Cardiac muscle cell (in vitro differentiated cells and primary cell): ENCODE measurements around the gene CAMKMT. TPM values are rescaled to one million over a fixed set of nuclear protein-coding genes. Genes with fewer than 3 reads are reported as not detected.

Experiments
- DNase-seq, 2 donors: peaks; one replicate each; pipeline versions ENCODE4 v3.0.0 to v3.0.0-alpha.2; 2010 to 2017; ENCODE audit warnings: low read depth in 1 of 2, low spot score in 1 of 2
- H3K27ac ChIP-seq: fragments of 200-600 bp; sonication (generic); 2 replicates; pipeline ENCODE4 v1.5.1; 2016
- H3K27me3 ChIP-seq: fragments of 200-600 bp; sonication (generic); 2 replicates; pipeline ENCODE4 v1.6.0; 2016; ENCODE audit warnings: control low read depth
- H3K36me3 ChIP-seq: fragments of 200-600 bp; sonication (generic); 2 replicates; pipeline ENCODE4 v1.5.1; 2016; ENCODE audit warnings: control low read depth
- H3K4me1 ChIP-seq: fragments of 200-600 bp; sonication (generic); 2 replicates; pipeline ENCODE4 v1.8.1; 2017; ENCODE audit warnings: low read depth, mild to moderate bottlenecking, mixed run types
- H3K4me3 ChIP-seq: fragments of 200-600 bp; sonication (generic); 2 replicates; pipeline ENCODE4 v1.5.1; 2016; ENCODE audit warnings: mild to moderate bottlenecking
- H3K9me3 ChIP-seq: fragments of 200-600 bp; sonication (generic); 2 replicates; pipeline ENCODE4 v1.5.1; 2017; ENCODE audit warnings: low read depth, mild to moderate bottlenecking, control low read depth
- CTCF ChIP-seq: IDR thresholded peaks from 2 replicates; pipeline ENCODE4 v1.5.1; 2012; ENCODE audit warnings: low read depth, mild to moderate bottlenecking, low read length
- polyA plus RNA-seq: library from polyadenylated mRNA; unstranded; fragments of >200 nt; fragmentation: Nextera tagmentation; extraction: Ambion mirVana; gene quantifications from 2 replicates; pipeline ENCODE4 v1.2.1, GENCODE V29; 2016
- total RNA-seq: library from RNA; depleted of rRNA; stranded (reverse); fragments of >200 nt; gene quantifications from 2 replicates; pipeline ENCODE4 v1.2.3, GENCODE V29; 2016

The CAMKMT gene
- total and polyA plus RNA-seq, 2 experiments from 2014 or later, result 16.9 to 20.6 TPM

GRCh38 chr2:44817673-44818335, 456.1 kb downstream of the CAMKMT start:
- no peaks in the 10 kb centered on the region for H3K9me3 ChIP-seq
- peaks cover 14% of the 10 kb centered on the region for H3K27me3 ChIP-seq
- no peak overlapping the region for H3K27ac ChIP-seq
- no peak for TF ChIP-seq CTCF
- H3K36me3 ChIP-seq, result no peaks in the 10 kb centered on the region
- no peak overlapping the region for H3K4me3 ChIP-seq
- no peak for DNase-seq
- no peaks in the 10 kb centered on the region for H3K4me1 ChIP-seq

- H3K27me3 ChIP-seq, result peaks cover 1% of the 10 kb centered on the region
- H3K4me1 ChIP-seq, result no peaks in the 10 kb centered on the region
- H3K36me3 ChIP-seq, result no peaks in the 10 kb centered on the region
- no peak overlapping the region for H3K27ac ChIP-seq
- H3K9me3 ChIP-seq, result no peaks in the 10 kb centered on the region
- no peak for DNase-seq
- no peak for TF ChIP-seq CTCF
- no peak overlapping the region for H3K4me3 ChIP-seq
Measured at GRCh38 chr2:44819061-44819460, 457.3 kb downstream of the CAMKMT start.

- no peak for TF ChIP-seq CTCF
- Histone ChIP-seq H3K9me3 (no peaks in the 10 kb centered on the region), H3K36me3 (no peaks in the 10 kb centered on the region), H3K4me3 (no peak overlapping the region), H3K27me3 (no peaks in the 10 kb centered on the region), H3K4me1 (no peaks in the 10 kb centered on the region), H3K27ac (no peak overlapping the region)
- DNase-seq, result no peak
Measured at GRCh38 chr2:44821500-44821899, 459.8 kb downstream of the CAMKMT start.

DNA sequence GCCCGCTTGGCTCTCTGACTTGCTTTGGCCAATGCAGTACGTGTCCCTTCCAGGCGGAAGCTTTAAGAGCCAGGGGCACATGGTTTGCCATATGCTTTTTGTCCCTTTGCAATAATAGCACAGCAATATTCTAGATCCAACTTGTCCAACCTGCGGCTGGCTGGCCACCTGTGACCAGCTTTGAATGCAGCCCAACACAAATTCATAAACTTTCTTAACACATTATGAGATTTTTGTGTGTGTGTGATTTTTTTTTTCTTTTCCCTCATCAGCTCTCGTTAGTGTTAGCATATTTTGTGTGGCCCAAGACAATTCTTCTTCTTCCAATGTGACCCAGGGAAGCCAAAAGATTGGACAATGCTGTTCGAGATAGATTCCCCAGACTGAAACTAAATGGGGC, 460.4 kb downstream of the CAMKMT start:
- no peaks in the 10 kb centered on the region for H3K9me3 ChIP-seq
- no peak overlapping the region for H3K27ac ChIP-seq
- no peaks in the 10 kb centered on the region for H3K36me3 ChIP-seq
- no peaks in the 10 kb centered on the region for H3K4me1 ChIP-seq
- H3K27me3 ChIP-seq, result no peaks in the 10 kb centered on the region
- no peak for TF ChIP-seq CTCF
- no peak for DNase-seq
- H3K4me3 ChIP-seq, result no peak overlapping the region

Other genes starting within 250 kb of the CAMKMT start
- gene PPM1B, start 193.1 kb upstream of the CAMKMT start, total RNA-seq, result 30.8 and 81.2 TPM in 2 replicates
- gene PPM1B, start 193.1 kb upstream of the CAMKMT start, polyA plus RNA-seq, result 54.8 and 74.0 TPM in 2 replicates
- gene SLC3A1, start 86.5 kb upstream of the CAMKMT start, total RNA-seq, result not detected in 2 replicates
- 0.43 and 0.55 TPM in 2 replicates for gene SLC3A1, start 86.5 kb upstream of the CAMKMT start, polyA plus RNA-seq
- 30.7 and 52.9 TPM in 2 replicates for gene PREPL, start 453 bp upstream of the CAMKMT start, total RNA-seq
- 31.0 and 47.6 TPM in 2 replicates for gene PREPL, start 453 bp upstream of the CAMKMT start, polyA plus RNA-seq